GM23338 (cell line): ENCODE results near the gene NT5C. TPM values are rescaled to one million over a fixed set of nuclear protein-coding genes. Genes with fewer than 3 reads are reported as not detected.

Experiments
- ATAC-seq: fragments of 200-7000 bp; cut with Tn5 transposase; 3 replicates; pipeline ENCODE4 v1.9.1; 2020
- DNase-seq: peaks from one replicate; pipeline ENCODE4 v3.0.0-alpha.2; 2015; ENCODE audit warnings: low spot score
- H2AFZ ChIP-seq: fragments of 200-600 bp; sonication (generic); 2 replicates; pipeline ENCODE4 v1.8.0; 2016; ENCODE audit warnings: antibody characterized with exemption, mild to moderate bottlenecking, moderate library complexity
- H3F3A ChIP-seq: fragments of 200-600 bp; sonication (generic); replicated peaks from 2 replicates; pipeline ENCODE4 v1.8.0; 2017; ENCODE audit warnings: antibody characterized with exemption, mixed run types, low read depth
- H3K27ac ChIP-seq: fragments of 200-600 bp; sonication (generic); 2 replicates; pipeline ENCODE4 v1.6.1; 2016; ENCODE audit warnings: low read depth
- H3K27me3 ChIP-seq: fragments of 200-600 bp; sonication (generic); 2 replicates; pipeline ENCODE4 v1.8.0; 2016; ENCODE audit warnings: mild to moderate bottlenecking, mixed run types, moderate library complexity; ENCODE audit not compliant: insufficient read depth
- H3K36me3 ChIP-seq: fragments of 200-600 bp; sonication (generic); 2 replicates; pipeline ENCODE4 v1.8.0; 2016; ENCODE audit warnings: mild to moderate bottlenecking; ENCODE audit not compliant: insufficient read depth
- H3K4me1 ChIP-seq: fragments of 200-600 bp; sonication (generic); 2 replicates; pipeline ENCODE4 v1.8.0; 2016; ENCODE audit warnings: mild to moderate bottlenecking, moderate library complexity; ENCODE audit not compliant: insufficient read depth
- H3K4me2 ChIP-seq: fragments of 200-600 bp; sonication (generic); 2 replicates; pipeline ENCODE4 v1.7.1; 2017; ENCODE audit warnings: mixed run types
- H3K4me3 ChIP-seq: fragments of 200-600 bp; sonication (generic); 2 replicates; pipeline ENCODE4 v1.6.1; 2016; ENCODE audit warnings: mixed run types
- H3K79me2 ChIP-seq: fragments of 200-600 bp; sonication (generic); replicated peaks from 2 replicates; pipeline ENCODE4 v1.8.0; 2017; ENCODE audit warnings: mild to moderate bottlenecking; ENCODE audit not compliant: insufficient read depth
- H3K9me2 ChIP-seq: fragments of 200-600 bp; sonication (generic); 2 replicates; pipeline ENCODE4 v1.8.0; 2017; ENCODE audit not compliant: insufficient read depth
- H4K20me1 ChIP-seq: fragments of 200-600 bp; sonication (generic); replicated peaks from 2 replicates; pipeline ENCODE4 v1.8.0; 2017; ENCODE audit warnings: mild to moderate bottlenecking; ENCODE audit not compliant: insufficient read depth
- H3K27ac Mint-ChIP-seq: 2 replicates; pipeline ENCODE4 v1.8.0; 2020; ENCODE audit warnings: inconsistent platforms, mild to moderate bottlenecking, moderate library complexity, mixed read lengths
- H3K27me3 Mint-ChIP-seq: 3 replicates; pipeline ENCODE4 v1.8.0; 2022; ENCODE audit warnings: low read depth, mild to moderate bottlenecking, moderate library complexity, mixed read lengths, inconsistent platforms; ENCODE audit not compliant: insufficient read depth, poor library complexity
- H3K36me3 Mint-ChIP-seq: 3 replicates; pipeline ENCODE4 v1.8.0; 2021; ENCODE audit warnings: low read depth, mild to moderate bottlenecking, inconsistent platforms, moderate library complexity, mixed read lengths
- H3K4me1 Mint-ChIP-seq: 3 replicates; pipeline ENCODE4 v1.8.0; 2020; ENCODE audit warnings: mild to moderate bottlenecking, inconsistent platforms, mixed read lengths
- H3K4me3 Mint-ChIP-seq: 3 replicates; pipeline ENCODE4 v1.8.0; 2021; ENCODE audit warnings: moderate library complexity, mild to moderate bottlenecking, inconsistent platforms, mixed read lengths
- H3K9me3 Mint-ChIP-seq: 3 replicates; pipeline ENCODE4 v1.8.0; 2020; ENCODE audit warnings: moderate library complexity, mild to moderate bottlenecking, inconsistent platforms, mixed read lengths
- CREB1 ChIP-seq: fragments of 250-450 bp; sonication (Bioruptor Pico); IDR thresholded peaks from 2 replicates; pipeline ENCODE4 v1.5.0; 2020; ENCODE audit warnings: low read depth, mild to moderate bottlenecking, moderate library complexity
- ETS1 ChIP-seq: IDR thresholded peaks from 2 replicates; pipeline ENCODE4 v1.6.1; 2016; ENCODE audit warnings: antibody characterized with exemption
- EZH2 ChIP-seq: fragments of 200-600 bp; sonication (generic); IDR thresholded peaks from one replicate; pipeline ENCODE4 v1.8.0; 2017; ENCODE audit warnings: antibody characterized with exemption, mild to moderate bottlenecking, low read depth; ENCODE audit not compliant: unreplicated experiment
- EZH2phosphoT487 ChIP-seq: fragments of 200-600 bp; sonication (generic); IDR thresholded peaks from one replicate; pipeline ENCODE4 v1.8.1; 2018; ENCODE audit warnings: antibody characterized with exemption; ENCODE audit not compliant: unreplicated experiment
- JUNB ChIP-seq: IDR thresholded peaks from one replicate; pipeline ENCODE4 v1.6.1; 2016; ENCODE audit warnings: antibody characterized with exemption; ENCODE audit not compliant: unreplicated experiment
- POLR2AphosphoS5 ChIP-seq: IDR thresholded peaks from 2 replicates; pipeline ENCODE4 v1.6.1; 2016; ENCODE audit warnings: antibody characterized with exemption, low read depth
- REST ChIP-seq: IDR thresholded peaks from one replicate; pipeline ENCODE4 v1.6.1; 2018; ENCODE audit warnings: antibody characterized with exemption; ENCODE audit not compliant: unreplicated experiment
- ZNF114 ChIP-seq: fragments of 250-450 bp; sonication (Bioruptor Pico); IDR thresholded peaks from 2 replicates; pipeline ENCODE4 v1.5.0; 2020; ENCODE audit warnings: mild to moderate bottlenecking, moderate library complexity
- polyA plus RNA-seq: library from polyadenylated mRNA; unstranded; fragments of >200 nt; fragmentation: Nextera tagmentation; extraction: Ambion mirVana; gene quantifications from 2 replicates; pipeline ENCODE4 v1.2.1, GENCODE V29; 2016
- total RNA-seq: library from RNA; depleted of rRNA; stranded (reverse); fragments of >200 nt; shearing (Covaris generic); gene quantifications from 2 replicates; pipeline ENCODE4 v1.2.3, GENCODE V29; 2014

NT5C gene
- total and polyA plus RNA-seq, 2 experiments from 2014 or later: 91.7 to 120 TPM

GRCh38 chr17:75116737-75117136 is 14.8 kb downstream of the NT5C start (continued):
- no peak for TF ChIP-seq REST

- no peaks in the 10 kb centered on the region for H3K27me3 ChIP-seq
- no peak for DNase-seq
- Mint-ChIP-seq H3K4me1 (peaks cover 18% of the 10 kb centered on the region), H3K27ac (no peak overlapping the region), H3K9me3 (no peaks in the 10 kb centered on the region), H3K27me3 (peaks cover 5% of the 10 kb centered on the region), H3K4me3 (no peak overlapping the region), H3K36me3 (peaks cover 21% of the 10 kb centered on the region)
- H3K9me2 ChIP-seq: no peaks in the 10 kb centered on the region
- H3K4me1 ChIP-seq: peaks cover 6% of the 10 kb centered on the region; the same call in 1 of the 2 replicates
- H3F3A ChIP-seq: peaks cover 11% of the 10 kb centered on the region; the same call in 1 of the 2 replicates
- peaks cover 15% of the 10 kb centered on the region for H3K79me2 ChIP-seq
- no peaks in the 10 kb centered on the region for H3K36me3 ChIP-seq
- H3K4me3 ChIP-seq: no peak overlapping the region
- no peak overlapping the region for H2AFZ ChIP-seq
- no peak overlapping the region for H3K27ac ChIP-seq
- no peaks in the 10 kb centered on the region; the same call in 1 of the 2 replicates for H4K20me1 ChIP-seq
- no peak for ATAC-seq
- TF ChIP-seq EZH2phosphoT487: no peak
- no peak for TF ChIP-seq EZH2
- no peak for TF ChIP-seq JUNB
- TF ChIP-seq ETS1: no peak
- no peak for TF ChIP-seq CREB1 (CRISPR knock-in tag)
- no peak for TF ChIP-seq REST
- no peak for TF ChIP-seq POLR2AphosphoS5
- TF ChIP-seq ZNF114 (CRISPR knock-in tag): no peak
- H3K4me2 ChIP-seq: no peak overlapping the region
These were observed 16.0 kb downstream of the NT5C start for GRCh38 chr17:75115555-75115954.
